Measurements from ENCODE around the gene CLCNKA.

DNA sequence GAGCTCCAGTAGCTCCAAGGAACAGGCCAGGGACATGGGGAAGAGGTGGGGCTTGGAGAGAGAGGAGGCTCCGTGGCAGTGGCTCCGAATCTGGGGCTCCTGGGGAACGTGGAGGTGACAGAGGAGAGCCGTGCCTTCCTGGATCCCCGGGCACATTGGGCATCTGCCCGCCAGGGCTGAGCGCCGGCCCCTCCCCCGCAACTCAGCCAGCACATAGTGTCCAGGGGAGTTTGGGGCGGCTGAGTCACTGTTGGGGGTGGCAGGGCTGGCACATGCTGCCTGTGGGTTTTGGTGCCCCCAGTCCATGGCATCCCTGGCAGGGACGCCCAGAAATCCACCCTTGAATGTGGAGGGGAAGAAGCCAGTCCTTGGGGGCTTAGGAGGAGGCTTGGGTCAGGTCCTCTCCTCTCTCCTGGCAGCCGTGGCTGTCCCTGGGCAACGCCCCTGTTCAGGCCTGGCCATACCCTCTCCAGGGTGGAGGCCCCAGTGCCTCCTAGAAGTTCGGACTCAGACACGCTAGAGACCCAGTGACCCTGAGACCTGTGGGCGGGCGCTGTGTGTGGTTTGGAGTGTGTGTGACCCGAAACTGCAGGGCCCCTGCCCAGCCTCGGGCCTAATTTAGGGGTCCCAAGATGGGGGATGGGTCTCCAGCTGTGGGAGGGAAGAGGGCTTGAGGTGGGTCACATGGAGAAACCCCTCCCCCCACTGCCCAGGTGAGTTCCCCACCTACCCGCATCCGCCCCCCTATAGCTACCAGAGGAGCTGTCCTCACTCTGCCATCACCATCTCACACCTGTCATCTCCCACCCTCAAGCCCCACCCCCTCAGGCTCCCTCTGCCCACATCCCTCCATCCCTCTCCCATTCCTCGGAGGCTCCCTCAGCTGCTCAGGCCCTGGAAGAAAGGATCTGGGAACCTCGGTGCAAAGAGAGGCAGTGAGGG, 5.6 kb upstream of the CLCNKA start:
- TF ChIP-seq, protein P1, sequence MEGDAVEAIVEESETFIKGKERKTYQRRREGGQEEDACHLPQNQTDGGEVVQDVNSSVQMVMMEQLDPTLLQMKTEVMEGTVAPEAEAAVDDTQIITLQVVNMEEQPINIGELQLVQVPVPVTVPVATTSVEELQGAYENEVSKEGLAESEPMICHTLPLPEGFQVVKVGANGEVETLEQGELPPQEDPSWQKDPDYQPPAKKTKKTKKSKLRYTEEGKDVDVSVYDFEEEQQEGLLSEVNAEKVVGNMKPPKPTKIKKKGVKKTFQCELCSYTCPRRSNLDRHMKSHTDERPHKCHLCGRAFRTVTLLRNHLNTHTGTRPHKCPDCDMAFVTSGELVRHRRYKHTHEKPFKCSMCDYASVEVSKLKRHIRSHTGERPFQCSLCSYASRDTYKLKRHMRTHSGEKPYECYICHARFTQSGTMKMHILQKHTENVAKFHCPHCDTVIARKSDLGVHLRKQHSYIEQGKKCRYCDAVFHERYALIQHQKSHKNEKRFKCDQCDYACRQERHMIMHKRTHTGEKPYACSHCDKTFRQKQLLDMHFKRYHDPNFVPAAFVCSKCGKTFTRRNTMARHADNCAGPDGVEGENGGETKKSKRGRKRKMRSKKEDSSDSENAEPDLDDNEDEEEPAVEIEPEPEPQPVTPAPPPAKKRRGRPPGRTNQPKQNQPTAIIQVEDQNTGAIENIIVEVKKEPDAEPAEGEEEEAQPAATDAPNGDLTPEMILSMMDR (IDR thresholded peaks at IDR 0.05; ENCODE audit: low read depth, low read length) = no peak
- no peak for TF ChIP-seq POLR2A (IDR thresholded peaks at IDR 0.05; ENCODE audit: extremely low read depth, insufficient read length)

Measured in NB4 (cell line).